Suppressor macrophage treated with lipopolysaccharide for 4 hours (primary cell): ENCODE results near the gene CCDC81.
A peak's percentile ranks its signal among the peaks of the same experiment; 100 is the strongest.
"Not testable (repeated sequence)": the region's sequence is repeated elsewhere in the genome, so short reads cannot be mapped to it uniquely, and the experiment has no call there.

Source experiments
- DNase-seq: peaks from one replicate; pipeline ENCODE4 v3.0.0-alpha.2; 2020

Gene CCDC81

DNA sequence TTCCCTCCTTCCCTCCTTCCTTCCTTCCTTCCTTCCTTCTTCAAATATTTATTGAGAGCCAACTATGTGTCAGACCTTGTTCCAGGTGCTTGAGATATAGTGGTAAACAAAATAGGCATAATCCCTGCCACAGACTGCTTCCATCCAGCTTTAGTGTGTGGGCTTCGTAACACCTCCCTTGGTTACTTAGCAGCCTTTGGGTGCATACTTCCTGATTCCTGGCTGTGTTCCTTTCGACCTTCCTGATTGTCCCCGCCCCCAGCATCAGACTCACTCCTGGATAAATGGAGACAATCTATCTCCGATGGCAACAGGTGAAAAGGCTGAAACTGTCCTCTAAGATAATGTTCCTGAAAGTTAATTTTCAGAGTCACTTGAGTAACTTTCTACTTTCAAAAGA, 13.5 kb downstream of the CCDC81 start:
- DNase-seq = no peak

DNA sequence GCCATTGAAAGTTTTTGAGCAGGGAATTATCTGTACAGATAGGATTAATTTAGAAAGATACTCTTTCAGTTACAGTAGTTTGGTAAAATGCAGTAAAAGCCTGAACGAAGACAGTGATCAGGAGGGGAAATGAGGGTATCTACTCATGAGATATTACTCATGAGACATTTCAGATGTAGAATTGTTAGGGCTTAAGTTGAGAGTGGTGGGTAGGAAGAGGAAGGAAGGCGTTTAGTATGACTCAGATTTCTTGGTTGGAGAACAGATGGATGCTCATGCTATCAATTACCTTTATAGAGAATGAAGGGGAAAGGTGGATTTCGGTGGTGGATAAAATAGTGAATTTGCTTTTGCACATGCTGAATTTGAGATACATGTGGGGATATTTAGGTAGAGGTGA, 15.8 kb downstream of the CCDC81 start:
- no peak for DNase-seq

DNA sequence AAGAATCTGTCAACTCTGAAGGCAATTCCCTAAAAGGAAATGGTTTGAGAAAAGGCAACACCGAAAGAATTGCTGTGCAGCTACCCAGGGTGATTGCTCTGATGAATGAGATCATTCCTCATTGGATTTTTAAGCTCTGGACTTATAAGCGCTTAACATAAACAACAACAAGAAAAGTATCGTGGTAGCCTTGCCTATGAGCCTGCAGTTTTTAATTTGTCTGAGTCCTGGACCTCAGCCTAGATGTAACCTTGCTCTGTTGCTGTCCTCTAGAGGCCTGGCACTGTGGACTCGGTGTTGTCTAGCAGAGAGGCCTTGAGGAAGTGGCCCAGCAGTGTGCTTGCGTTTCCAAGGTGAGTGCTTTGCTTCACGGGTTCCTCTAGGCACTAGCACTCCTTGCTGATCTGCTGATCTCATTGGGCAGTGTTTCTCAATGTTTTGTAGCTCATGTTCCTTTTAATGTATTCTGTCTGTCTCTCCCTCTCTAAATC, 20.4 kb downstream of the CCDC81 start:
- no peak for DNase-seq

DNA sequence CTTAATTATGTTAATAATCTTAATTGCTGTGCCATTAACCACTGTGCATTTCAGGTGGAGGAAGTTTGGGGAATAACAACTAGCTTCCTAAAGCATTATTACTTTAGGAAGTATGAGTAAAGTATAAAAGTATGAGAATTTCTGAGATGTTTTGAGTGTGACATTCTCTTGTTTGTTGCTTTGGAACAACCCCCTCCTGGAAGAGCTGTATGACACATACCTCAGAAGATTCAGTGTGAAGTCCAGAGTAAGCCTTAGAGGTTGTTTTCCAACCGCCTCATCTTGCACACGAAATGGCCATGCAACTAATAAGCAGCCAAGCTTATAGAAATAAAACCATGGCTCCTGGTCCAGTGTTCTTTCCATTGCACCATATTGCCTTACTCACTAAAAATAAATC, 21.7 kb downstream of the CCDC81 start:
- no peak for DNase-seq

DNA sequence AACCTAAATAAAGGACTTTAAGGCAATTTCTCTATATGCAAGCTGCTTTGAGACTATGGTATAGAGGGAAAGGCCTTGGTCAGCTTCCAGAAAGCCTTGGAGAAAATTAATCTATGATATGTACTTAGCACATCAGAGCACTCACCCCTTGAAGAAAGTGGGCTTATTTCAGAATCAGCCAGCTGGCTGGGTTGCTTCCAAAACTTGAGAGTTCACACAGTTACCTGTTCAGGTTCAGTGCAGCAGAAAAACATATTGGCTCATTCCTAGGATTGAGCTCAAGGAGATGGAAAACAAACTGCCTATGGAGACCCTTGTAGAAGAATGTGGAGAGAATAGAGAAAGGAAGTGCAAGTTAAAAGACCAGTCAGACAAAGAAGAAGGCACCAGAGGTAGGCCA, 22.7 kb downstream of the CCDC81 start:
- DNase-seq = no peak

DNA sequence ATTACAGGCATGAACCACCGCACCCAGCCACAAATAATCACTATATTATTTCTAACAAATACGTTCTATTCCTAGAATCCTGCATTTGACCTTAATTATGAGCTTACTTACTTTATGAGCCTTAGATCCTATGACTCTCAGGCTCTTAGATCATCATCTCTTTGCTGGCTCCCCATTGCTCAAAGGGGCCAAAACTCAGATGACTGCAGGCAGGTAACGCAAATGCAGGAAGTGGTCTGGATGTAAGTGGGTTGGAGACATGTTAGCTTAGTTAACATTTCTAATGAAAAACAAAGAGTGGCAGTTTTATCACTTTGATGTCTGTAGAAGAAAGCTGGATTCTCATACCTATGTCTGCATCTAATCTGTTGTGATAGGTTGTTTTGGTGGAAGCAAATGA, 23.4 kb downstream of the CCDC81 start:
- DNase-seq = no peak

DNA sequence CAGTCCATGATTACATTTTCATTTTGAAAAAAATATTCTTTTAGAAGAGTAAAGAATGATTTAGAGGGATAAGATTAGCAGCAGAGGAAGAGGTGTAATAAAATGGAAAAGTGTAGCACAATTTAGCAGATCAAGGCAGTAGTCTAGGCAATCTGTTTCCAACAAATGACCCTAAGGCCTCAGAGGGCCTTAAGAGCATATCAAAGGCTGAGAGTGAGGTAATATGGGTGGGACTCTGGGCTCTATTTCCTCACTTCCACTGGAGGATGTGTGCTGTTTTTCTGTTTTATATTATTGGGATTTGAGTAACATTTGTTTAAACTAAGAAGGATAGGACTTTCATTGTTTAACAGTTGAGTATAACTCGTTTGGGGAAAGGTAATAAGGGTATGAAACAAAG, 28.8 kb downstream of the CCDC81 start:
- no peak for DNase-seq

DNA sequence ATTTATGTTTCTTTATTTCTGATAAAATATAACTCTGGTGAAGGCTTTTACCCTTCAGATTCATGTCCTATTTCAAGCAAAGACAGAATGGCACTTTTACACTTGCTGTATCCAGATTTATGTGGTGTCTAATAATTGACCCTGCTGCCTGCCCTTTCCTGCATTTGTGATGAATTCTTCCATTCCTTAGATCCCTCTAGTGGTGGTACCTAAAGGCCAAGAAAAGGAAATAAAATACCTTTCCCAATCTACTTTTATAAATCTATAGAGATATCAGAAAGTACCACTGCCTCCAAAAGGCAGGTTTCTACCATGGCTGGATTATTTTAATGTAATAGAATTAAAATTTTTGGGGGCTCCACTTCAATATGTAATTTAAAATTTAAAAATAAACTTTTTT, 34.2 kb downstream of the CCDC81 start:
- no peak for DNase-seq

DNA sequence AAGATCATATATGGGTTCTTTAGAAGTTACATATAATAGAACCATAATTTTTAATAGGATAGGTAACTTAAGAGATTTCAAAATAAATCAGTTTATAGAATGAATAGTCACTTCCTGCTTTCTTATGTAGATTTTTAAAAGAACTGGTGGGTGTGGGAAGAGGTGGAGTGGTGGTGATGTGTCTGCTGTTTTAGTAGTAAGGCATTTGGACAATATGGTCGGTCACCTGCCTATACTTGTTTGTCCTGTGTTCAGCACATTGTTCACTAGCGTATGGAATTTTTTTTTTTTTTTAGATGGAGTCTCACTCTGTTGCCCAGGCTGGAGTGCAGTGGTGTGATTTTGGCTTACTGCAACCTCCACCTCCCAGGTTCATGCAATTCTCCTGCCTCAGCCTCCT, 39.3 kb downstream of the CCDC81 start:
- no peak for DNase-seq

DNA sequence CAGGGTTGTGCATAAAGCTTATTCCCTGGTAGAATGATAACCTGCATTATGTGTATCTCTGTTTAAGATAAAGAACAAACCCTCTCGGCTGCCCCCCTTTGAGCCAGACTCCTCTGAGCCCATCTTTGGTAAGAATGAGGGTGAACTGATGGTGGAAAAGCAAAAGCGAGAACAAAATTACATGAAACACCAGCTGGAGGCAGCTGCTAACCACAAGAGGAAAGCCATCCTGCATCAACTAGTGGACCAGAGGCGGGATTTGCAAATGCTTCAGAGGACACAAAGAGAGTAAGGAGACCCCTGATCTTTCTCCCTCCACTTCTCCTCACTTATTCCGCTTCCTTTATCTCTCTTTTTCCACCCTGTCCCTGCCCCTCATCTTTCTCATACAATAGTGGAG, 40.3 kb downstream of the CCDC81 start:
- DNase-seq = no peak

DNA sequence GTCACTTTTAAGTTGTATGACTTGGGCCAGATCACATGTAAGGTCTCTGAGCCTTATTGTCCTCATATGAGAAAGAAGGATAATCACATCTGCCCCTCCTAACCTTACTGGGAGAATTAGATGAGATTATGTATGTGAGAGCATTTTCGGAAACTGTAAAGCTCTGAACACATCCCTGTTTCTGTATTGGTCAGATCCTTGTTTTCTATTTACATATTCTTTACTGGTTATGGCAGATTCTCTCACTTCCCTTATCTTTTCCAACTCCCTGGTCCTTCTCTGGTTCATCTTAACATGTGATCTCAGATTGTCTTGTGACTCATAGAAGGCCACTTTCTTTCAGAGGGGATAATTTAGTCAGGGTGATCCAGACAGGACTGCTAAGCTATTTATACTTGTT, 41.8 kb downstream of the CCDC81 start:
- DNase-seq = peak; percentile 81

DNA sequence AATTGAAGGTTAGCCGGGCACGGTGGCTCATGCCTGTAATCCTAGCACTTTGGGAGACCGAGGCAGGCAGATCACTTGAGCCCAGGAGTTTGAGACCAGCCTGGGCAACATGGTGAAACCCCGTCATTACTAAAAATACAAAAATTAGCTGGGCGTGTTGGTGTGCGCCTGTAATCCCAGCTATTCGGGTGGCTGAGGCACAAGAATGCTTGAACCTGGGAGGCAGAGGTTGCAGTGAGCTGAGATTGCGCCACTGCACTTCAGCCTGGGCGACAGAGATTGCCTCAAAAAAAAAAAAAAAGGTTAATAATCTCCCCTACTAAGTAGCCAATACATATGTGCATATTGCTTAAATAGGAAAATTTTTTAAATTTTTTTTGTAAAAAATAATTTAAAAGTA, 42.3 kb downstream of the CCDC81 start:
- DNase-seq = not testable (repeated sequence)

DNA sequence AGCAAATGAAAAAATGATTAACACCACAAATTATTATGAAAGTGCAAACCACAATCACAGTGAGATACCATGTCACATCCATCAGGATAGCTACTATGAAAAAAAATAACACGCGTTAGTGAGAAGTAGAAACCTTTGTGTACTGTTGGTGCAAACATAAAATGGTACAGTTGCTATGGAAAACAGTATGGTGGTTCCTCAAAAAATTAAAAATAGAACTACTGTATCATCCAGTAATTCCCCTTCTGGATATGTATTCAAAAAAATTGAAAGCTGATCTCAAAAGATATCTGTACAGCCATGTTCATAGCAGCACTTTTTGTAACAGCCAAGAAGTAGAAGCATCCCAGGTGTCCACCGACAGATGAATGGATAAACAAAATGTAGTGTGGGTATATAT, 43.4 kb downstream of the CCDC81 start:
- DNase-seq = peak; percentile 46

DNA sequence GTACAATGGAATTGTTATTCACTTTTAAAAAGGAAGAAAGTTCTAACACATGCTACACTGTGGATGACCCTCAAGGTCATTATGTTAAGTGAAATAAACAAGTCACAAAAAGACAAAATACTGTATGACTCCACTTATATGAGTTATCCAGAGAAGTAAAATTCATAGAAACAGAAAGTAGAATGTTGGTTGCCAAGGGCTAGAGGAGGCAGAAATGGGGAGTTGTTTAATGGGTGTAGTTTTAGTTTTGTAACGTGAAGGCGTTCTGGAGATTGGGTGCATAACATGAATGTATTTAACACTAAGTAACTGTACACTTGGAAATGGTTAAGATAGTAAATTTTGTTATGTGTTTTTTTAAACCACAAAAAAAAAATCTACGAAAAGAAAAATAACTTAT, 43.8 kb downstream of the CCDC81 start:
- peak; percentile 41 for DNase-seq

DNA sequence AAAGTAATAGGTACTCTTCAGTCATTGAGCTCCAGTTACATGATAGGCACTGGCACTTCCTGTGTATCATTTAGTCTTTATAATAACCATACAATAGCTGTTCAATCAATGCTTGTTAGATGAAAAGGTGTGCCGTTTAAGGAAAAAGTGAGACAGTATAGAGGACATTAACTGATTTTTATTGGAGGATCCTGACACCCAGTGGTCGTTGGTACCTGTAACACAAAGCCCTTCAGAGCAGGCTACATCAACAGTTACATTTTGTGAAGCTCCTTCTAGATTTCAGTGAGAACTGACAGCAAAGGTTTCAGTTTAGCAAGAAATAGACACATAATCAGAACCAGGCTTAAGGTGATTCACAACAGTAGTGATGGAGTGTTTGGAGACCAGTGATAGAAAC, 44.2 kb downstream of the CCDC81 start:
- no peak for DNase-seq

DNA sequence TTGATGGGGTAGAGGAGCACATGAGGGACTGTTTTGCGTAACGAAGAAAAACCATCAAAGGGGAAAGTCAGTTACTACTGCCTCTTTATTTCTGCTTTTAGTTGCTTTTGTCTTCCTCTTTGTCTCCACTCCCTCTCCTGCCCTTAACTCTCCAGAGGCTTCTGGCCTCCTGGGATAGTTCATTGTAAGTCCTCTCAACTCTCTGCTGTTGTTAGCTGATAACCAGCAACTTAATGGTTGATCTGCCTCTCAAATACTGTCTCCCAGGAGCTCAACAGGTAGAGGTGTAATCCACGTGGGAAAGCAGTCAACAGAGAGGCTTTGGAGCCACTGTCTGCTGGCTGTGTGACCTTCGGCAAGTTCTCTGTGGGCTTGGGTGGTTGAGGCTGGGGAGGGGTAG, 47.3 kb downstream of the CCDC81 start:
- no peak for DNase-seq

DNA sequence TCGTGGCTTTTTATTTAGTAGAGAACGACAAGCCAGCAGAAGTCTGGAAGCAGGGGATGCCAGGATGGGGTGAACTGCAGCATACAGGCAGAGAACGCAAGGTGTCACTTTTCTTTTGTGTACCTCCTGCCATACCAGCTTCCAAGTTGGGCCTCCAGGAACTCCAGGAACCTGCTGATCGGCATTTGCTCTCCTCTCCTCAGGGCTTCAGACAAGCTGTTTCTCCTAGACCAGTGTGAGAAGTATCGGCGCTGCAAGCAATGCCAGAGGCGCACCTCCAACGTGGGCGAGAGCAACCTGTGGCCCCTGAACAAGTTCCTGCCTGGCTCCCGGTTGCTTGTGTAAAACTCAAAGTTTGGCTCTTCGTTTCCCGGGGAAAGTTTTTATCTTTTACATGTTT, 47.7 kb downstream of the CCDC81 start:
- no peak for DNase-seq

DNA sequence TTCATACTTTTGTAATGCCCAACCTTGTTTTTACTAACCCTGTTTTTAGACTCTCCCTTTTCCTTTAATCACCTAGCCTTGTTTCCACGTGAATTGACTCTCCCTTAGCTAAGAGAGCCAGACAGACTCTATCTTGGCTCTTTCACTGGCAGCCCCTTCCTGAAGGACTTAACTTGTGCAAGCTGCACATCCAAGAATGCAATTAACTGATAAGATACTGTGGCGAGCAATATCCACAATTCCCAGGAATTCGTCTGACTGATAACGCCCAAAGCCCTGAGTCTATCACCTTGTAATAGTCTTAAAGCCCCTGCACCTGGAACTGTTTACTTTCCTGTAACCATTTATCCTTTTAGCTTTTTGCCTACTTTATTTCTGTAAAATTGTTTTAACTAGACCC, 48.8 kb downstream of the CCDC81 start:
- not testable (repeated sequence) for DNase-seq

DNA sequence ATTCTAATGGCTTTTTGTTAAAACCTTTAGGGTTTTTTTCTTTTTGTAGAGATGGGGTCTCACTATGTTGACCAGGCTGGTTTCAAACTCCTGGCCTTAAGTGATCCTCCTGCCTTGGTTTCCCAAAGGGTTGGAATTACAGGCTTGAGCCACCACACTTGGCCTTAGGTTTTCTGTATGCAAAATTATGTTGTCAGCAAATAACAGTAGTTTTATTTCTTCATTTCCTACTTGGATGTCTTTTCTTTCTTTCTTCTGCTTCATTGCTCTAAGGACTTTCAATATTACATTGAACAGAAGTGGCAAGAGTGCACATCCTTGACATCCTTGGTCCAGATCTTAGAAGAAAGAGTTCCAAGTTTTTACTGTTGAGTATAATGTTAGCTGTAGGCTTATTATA, 52.8 kb downstream of the CCDC81 start:
- DNase-seq = no peak

DNA sequence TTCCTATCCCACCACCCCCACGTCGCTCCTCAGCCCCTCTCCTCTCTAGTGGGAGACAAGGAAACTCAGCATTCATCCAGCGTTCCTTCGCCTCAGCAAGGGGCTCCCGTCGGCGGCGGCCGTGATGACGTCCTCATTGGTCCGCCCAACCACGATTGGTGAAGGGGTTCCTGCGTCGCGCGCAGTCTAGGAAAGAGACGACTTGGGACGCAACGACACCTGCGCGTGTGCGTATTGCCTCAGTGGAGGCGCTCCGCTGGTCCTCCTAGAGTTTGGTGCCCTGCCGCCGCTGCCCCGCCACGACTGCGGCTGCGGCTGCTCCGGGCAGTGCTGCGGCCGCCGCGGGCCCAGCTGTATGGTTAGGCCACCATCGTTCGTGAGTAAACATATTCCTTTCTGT, 56.6 kb downstream of the CCDC81 start:
- DNase-seq = no peak

DNA sequence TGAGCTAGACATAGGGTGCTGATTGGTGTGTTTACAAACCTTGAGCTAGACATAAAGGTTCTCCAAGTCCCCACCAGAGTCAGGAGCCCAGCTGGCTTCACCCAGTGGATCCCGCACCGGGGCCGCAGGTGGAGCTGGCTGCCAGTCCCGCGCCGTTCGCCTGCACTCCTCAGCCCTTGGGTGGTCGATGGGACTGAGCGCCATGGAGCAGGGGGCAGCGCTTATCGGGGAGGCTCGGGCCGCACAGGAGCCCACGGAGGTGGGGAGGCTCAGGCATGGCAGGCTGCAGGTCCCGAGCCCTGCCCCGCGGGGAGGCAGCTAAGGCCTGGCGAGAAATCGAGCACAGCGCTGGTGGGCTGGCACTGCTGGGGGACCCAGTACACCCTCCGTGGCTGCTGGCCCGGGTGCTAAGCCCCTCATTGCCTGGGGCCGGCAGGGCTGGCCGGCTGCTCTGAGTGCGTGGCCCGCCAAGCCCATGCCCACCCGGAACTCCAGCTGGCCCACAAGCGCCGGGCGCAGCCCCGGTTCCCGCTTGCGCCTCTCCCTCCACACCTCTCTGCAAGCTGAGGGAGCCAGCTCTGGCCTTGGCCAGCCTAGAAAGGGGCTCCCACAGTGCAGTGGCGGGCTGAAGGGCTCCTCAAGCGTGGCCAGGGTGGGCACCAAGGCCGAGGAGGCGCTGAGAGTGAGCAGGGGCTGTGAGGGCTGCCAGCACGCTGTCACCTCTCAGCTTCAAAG, 58.8 kb downstream of the CCDC81 start:
- DNase-seq = not testable (repeated sequence)

DNA sequence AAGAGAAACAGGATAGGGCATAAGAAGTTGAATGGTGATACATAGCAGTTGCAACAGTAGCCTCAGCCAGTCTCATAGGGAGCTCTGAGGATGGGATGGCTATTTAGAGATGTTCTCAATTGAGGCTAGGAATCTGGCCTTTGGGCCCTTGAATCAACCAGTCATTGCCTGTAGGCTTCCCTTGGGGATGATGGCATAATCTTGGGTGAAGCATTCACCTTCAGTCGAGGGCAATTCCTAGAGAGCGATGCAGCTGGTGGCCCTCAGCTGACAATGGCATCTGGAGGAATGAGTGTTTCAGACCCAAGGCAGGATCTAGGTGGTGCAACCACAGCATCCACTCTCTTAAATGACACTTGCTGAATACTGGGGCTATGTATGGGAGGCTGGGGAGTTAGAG, 61.0 kb downstream of the CCDC81 start:
- DNase-seq = no peak

DNA sequence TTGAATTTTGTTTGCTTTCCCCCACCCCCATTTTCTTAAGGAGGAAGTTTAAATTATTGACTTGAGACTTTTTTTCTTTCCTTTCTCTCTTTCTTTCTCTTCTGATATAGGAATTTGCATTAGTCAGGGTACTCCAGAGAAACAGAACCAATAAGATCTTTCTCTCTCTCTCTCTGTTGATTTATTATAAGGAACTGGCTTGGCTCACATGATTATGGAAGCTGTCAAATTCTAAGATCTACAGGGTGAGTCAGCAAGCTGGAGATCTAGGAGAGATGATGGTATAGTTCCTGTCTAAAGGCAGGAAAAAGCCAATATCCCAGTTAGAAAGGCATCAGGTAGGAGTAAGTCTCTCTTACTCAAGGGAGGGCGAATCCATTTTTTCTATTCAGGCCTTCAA, 64.0 kb downstream of the CCDC81 start:
- DNase-seq = peak; percentile 34

DNA sequence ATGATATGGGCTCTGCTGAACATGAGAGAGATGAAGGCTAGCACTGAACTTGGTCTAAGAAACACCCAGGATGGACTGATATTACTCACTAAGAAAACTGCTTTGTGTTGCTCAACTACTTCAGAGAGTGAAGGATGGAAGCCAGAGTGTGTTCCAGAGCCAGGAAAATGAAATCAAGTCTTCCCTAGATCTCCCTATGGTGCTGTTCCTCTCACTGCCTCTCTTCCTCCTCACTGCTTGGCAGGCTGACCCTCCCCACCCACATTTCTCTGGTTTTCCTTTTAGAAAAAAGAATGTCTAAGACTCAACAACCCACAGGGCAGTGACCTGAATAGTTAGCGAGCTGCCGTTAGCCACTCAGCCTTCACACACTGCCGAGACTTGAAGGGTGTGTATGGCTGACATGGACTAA, 65.6 kb downstream of the CCDC81 start:
- no peak for DNase-seq

DNA sequence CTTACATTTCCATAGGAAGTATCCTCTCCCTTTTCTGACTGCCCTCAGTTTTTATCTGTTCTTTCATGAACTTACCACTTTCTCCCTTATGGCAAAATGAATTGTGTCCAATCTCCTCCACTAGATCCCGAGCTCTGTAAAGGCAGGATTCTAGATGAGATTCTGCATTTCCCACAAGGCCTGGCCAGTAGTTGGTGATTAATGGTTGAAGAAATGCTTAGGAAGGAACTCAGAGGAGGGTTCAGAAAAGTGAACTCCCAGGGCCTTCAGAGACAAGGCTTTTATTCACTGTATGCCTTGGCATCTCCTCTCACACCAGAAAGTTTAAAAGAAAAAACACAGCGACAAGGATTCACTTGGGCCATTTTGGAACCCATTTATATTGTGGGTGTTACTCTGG, 66.2 kb downstream of the CCDC81 start:
- no peak for DNase-seq
